HepG2 (cell line): Measurements from ENCODE around the gene HIVEP2. TPM values are rescaled to one million over a fixed set of nuclear protein-coding genes. Genes with fewer than 3 reads are reported as not detected.

Experiments used
- ATM ChIP-seq: fragments of 450-650 bp; IDR thresholded peaks from 2 replicates; pipeline ENCODE4 v1.7.1; 2017; ENCODE audit warnings: mild to moderate bottlenecking, borderline replicate concordance
- DNMT1 ChIP-seq: sonication (generic); formaldehyde crosslinking; IDR thresholded peaks from 2 replicates; pipeline ENCODE4 v1.5.1; 2020; ENCODE audit warnings: mild to moderate bottlenecking, missing genetic modification reagents
- FOSL2 ChIP-seq: sonication (generic); formaldehyde crosslinking; IDR thresholded peaks from 2 replicates; pipeline ENCODE4 v1.4.0; 2020; ENCODE audit warnings: missing genetic modification reagents
- IRF1 ChIP-seq: sonication (generic); formaldehyde crosslinking; IDR thresholded peaks from 2 replicates; pipeline ENCODE4 v1.4.0; 2020; ENCODE audit warnings: low read depth, mild to moderate bottlenecking, missing genetic modification reagents
- MBNL3 ChIP-seq: fragments of 250-450 bp; sonication (Bioruptor Pico); conservative IDR thresholded peaks from 2 replicates; pipeline ENCODE4 v1.8.0; 2022; ENCODE audit warnings: mild to moderate bottlenecking, inconsistent platforms
- MLXIP ChIP-seq: sonication (generic); formaldehyde crosslinking; IDR thresholded peaks from 2 replicates; pipeline ENCODE4 v1.9.0; 2021; ENCODE audit warnings: missing genetic modification reagents, borderline replicate concordance
- NFE2L1 ChIP-seq: sonication (generic); formaldehyde crosslinking; IDR thresholded peaks from 2 replicates; pipeline ENCODE4 v1.4.0; 2020; ENCODE audit warnings: missing genetic modification reagents, mild to moderate bottlenecking, borderline replicate concordance
- PHF20 ChIP-seq: sonication (generic); formaldehyde crosslinking; IDR thresholded peaks from 2 replicates; pipeline ENCODE4 v1.5.0; 2020; ENCODE audit warnings: mild to moderate bottlenecking, missing genetic modification reagents
- SALL1 ChIP-seq: sonication (generic); formaldehyde crosslinking; IDR thresholded peaks from 2 replicates; pipeline ENCODE4 v1.8.0; 2022; ENCODE audit warnings: mild to moderate bottlenecking, missing genetic modification reagents
- SAP130 ChIP-seq: IDR thresholded peaks from 2 replicates; pipeline ENCODE4 v1.6.1; 2016; ENCODE audit warnings: low read depth
- SYNCRIP ChIP-seq: fragments of 200-400 bp; formaldehyde crosslinking; IDR thresholded peaks from 2 replicates; pipeline ENCODE4 v1.6.1; 2018; ENCODE audit warnings: mild to moderate bottlenecking, low read depth, low read length; ENCODE audit not compliant: insufficient read depth
- ZBTB14 ChIP-seq: sonication (generic); formaldehyde crosslinking; IDR thresholded peaks from 2 replicates; pipeline ENCODE4 v1.4.0; 2020; ENCODE audit warnings: missing genetic modification reagents
- ZHX1 ChIP-seq: sonication (generic); formaldehyde crosslinking; IDR thresholded peaks from 2 replicates; pipeline ENCODE4 v1.8.1; 2022; ENCODE audit warnings: low read depth, mild to moderate bottlenecking, missing genetic modification reagents
- ZMAT5 ChIP-seq: sonication (generic); formaldehyde crosslinking; IDR thresholded peaks from 2 replicates; pipeline ENCODE4 v1.5.0; 2020; ENCODE audit warnings: mild to moderate bottlenecking, low read depth, missing genetic modification reagents, borderline replicate concordance
- ZNF550 ChIP-seq: sonication (generic); formaldehyde crosslinking; IDR thresholded peaks from 2 replicates; pipeline ENCODE4 v1.4.0; 2020; ENCODE audit warnings: mild to moderate bottlenecking, missing genetic modification reagents, borderline replicate concordance
- ZNF687 ChIP-seq: sonication (generic); formaldehyde crosslinking; IDR thresholded peaks from 2 replicates; pipeline ENCODE4 v1.5.1; 2020; ENCODE audit warnings: mild to moderate bottlenecking, missing genetic modification reagents, moderate library complexity
- ZNF780A ChIP-seq: sonication (generic); formaldehyde crosslinking; IDR thresholded peaks from 2 replicates; pipeline ENCODE4 v1.8.0; 2022; ENCODE audit warnings: mild to moderate bottlenecking, missing genetic modification reagents, moderate library complexity
- polyA plus RNA-seq, 8 experiments: library from polyadenylated mRNA; depleted of rRNA in 3 of 8; stranded (reverse) in 7 of 8; unstranded in 1 of 8; fragments of >200 nt; fragmentation: Illumina TruSeq in 4 of 8; extraction: Trizol in 4 of 8; gene quantifications; 2 replicates each; pipeline versions ENCODE4 v1.2.1 to v1.2.3, GENCODE V29; 2011 to 2016; ENCODE audit warnings: low read depth in 4 of 8, missing spikeins in 1 of 8, mixed read lengths in 1 of 8; ENCODE audit not compliant: insufficient read depth in 1 of 8
- total RNA-seq, 5 experiments: library from RNA; depleted of rRNA; stranded (reverse); fragments of >200 nt; fragmentation: Illumina TruSeq; extraction: Trizol; gene quantifications; 2 replicates each; pipeline ENCODE4 v1.2.3, GENCODE V29; 2016; ENCODE audit warnings: low read depth in 1 of 5

HIVEP2 gene
- total and polyA plus RNA-seq, 2 of the 13 experiments (the other 11 are each of a cell fraction or from before 2014, with no cell fraction given) = 3.4 to 12.9 TPM

GRCh38 chr6:142945049-142945445 lies at the start of gene HIVEP2 (continued):
- TF ChIP-seq SALL1 (CRISPR knock-in tag) (peak; percentile 26), FOSL2 (CRISPR knock-in tag) (no peak), MBNL3 (CRISPR knock-in tag) (no peak), ZMAT5 (CRISPR knock-in tag) (no peak), SYNCRIP (no peak), IRF1 (no peak), DNMT1 (no peak), SAP130 (peak; percentile 78), ZNF687 (peak; percentile 35), ZNF780A (peak; percentile 39; the same call in 1 of the 2 replicates), ZBTB14 (CRISPR knock-in tag) (peak; percentile 47; the same call in 1 of the 2 replicates), NFE2L1 (CRISPR knock-in tag) (no peak), ATM (no peak), MLXIP (no peak), PHF20 (CRISPR knock-in tag) (no peak; the same call in none of the 2 replicates), ZHX1 (CRISPR knock-in tag) (0 out of 2 replicates have a peak, but pooled peaks have one; percentile 39), ZNF550 (CRISPR knock-in tag) (no peak)
